ENCODE measurements around the gene BPI. TPM values are rescaled to one million over a fixed set of nuclear protein-coding genes. Genes with fewer than 3 reads are reported as not detected.

The BPI gene
- total RNA-seq, 2 experiments from 2014 or later, result not detected

DNA sequence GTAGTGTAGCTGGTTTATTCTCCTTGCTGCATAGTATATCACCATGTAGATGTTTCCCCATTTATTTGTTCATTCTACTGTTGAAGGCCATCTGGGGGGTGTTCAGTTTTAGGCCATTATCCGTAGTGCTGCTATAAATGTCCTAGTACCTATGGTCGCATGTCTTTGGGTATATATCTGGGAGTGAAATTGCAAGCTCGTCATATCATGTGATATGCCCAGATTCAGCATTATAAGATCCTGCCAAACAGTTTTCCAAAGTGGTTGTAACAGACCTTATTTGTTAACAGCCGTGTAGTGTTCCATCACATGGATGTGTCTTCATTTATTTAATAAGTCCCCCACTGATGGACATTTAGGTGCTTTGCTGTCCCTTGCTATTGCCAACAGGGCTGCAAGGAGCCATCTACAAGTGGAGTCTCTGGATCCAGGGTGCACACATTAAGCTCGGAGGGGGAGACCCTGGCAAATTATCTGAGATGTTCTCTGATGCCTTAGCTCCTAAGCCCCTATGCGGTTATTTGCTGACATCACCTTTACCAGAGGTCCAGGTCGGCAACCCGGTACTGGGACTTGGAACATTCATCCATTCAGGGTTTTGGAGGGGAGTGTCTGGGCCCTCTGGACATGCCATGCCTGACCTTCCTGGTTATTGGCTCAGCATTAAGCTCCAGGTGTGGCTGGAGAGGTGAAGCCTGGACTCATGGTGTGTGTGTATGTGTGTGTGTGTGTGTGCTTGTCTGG lies 59.2 kb downstream of the BPI start:
- Mint-ChIP-seq H3K9me3 (no peaks in the 10 kb centered on the region), H3K27me3 (peaks cover 2% of the 10 kb centered on the region), H3K36me3 (ENCODE audit: low read depth) (no peaks in the 10 kb centered on the region), H3K4me3 (no peak overlapping the region), H3K4me1 (ENCODE audit: low read depth) (no peaks in the 10 kb centered on the region), H3K27ac (no peak overlapping the region)
- no peak for ATAC-seq
- no peak for DNase-seq
- TF ChIP-seq, protein P1, sequence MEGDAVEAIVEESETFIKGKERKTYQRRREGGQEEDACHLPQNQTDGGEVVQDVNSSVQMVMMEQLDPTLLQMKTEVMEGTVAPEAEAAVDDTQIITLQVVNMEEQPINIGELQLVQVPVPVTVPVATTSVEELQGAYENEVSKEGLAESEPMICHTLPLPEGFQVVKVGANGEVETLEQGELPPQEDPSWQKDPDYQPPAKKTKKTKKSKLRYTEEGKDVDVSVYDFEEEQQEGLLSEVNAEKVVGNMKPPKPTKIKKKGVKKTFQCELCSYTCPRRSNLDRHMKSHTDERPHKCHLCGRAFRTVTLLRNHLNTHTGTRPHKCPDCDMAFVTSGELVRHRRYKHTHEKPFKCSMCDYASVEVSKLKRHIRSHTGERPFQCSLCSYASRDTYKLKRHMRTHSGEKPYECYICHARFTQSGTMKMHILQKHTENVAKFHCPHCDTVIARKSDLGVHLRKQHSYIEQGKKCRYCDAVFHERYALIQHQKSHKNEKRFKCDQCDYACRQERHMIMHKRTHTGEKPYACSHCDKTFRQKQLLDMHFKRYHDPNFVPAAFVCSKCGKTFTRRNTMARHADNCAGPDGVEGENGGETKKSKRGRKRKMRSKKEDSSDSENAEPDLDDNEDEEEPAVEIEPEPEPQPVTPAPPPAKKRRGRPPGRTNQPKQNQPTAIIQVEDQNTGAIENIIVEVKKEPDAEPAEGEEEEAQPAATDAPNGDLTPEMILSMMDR (IDR thresholded peaks at IDR 0.05), result no peak
- CTCF ChIA-PET, result no interaction called here
- intact Hi-C loops (cut with micrococcal nuclease), result no loop called here
- POLR2A ChIA-PET, result no interaction called here

GRCh38 chr20:38369389-38369788 lies 65.4 kb downstream of the BPI start:
- ChIA-PET POLR2A (no interaction called here), CTCF (interaction anchor here (0.7 kb wide), 1 partner anchor 136 kb away, joined by 4 read pairs; no protein-coding TSS in a partner anchor)
- H3K9me3 Mint-ChIP-seq, result no peaks in the 10 kb centered on the region
- no peak for ATAC-seq
- H3K27ac Mint-ChIP-seq, result no peak overlapping the region
- peaks cover 2% of the 10 kb centered on the region for H3K27me3 Mint-ChIP-seq
- DNase-seq, result no peak
- TF ChIP-seq, protein P1 (IDR thresholded peaks at IDR 0.05), result no peak
- no peaks in the 10 kb centered on the region for H3K36me3 Mint-ChIP-seq (ENCODE audit: low read depth)
- no peaks in the 10 kb centered on the region for H3K4me1 Mint-ChIP-seq (ENCODE audit: low read depth)
- no peak overlapping the region for H3K4me3 Mint-ChIP-seq
- intact Hi-C loops (cut with micrococcal nuclease), result no loop called here

DNA sequence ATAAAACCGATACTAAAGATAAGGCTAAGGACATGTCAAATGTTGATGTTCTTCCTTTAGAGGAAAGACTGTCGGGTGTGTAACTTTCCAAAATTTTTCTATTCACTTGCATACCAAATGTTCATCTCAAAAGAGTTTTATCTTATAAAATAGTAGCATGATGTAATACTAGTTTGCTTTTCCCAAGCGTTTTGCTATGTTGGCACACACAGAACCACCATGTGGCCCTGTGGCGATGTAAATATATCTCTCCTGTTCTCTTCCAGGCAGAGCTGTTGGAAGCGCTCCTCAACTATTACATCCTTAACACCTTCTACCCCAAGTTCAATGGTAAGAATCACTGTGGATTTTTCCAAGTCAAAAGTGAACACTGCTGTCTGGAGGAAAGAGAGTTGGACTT lies 68.8 kb downstream of the BPI start:
- no peak overlapping the region for H3K4me3 Mint-ChIP-seq
- POLR2A ChIA-PET, result no interaction called here
- DNase-seq, result no peak
- no peak overlapping the region for H3K27ac Mint-ChIP-seq
- ATAC-seq, result no peak
- TF ChIP-seq, protein P1 (IDR thresholded peaks at IDR 0.05), result no peak
- no peaks in the 10 kb centered on the region for H3K27me3 Mint-ChIP-seq
- H3K36me3 Mint-ChIP-seq (ENCODE audit: low read depth), result no peaks in the 10 kb centered on the region
- no peaks in the 10 kb centered on the region for H3K4me1 Mint-ChIP-seq (ENCODE audit: low read depth)
- no peaks in the 10 kb centered on the region for H3K9me3 Mint-ChIP-seq
- CTCF ChIA-PET, result no interaction called here
- intact Hi-C loops (cut with micrococcal nuclease), result no loop called here

- ATAC-seq, result no peak
- intact Hi-C loops (cut with micrococcal nuclease), result no loop called here
- POLR2A ChIA-PET, result no interaction called here
- Mint-ChIP-seq H3K36me3 (ENCODE audit: low read depth) (no peaks in the 10 kb centered on the region), H3K9me3 (no peaks in the 10 kb centered on the region), H3K4me3 (no peak overlapping the region), H3K27me3 (no peaks in the 10 kb centered on the region), H3K27ac (no peak overlapping the region), H3K4me1 (ENCODE audit: low read depth) (no peaks in the 10 kb centered on the region)
- TF ChIP-seq, protein P1 (IDR thresholded peaks at IDR 0.05), result no peak
- CTCF ChIA-PET, result no interaction called here
- no peak for DNase-seq
These were observed 69.4 kb downstream of the BPI start for GRCh38 chr20:38373231-38373867.

- TF ChIP-seq, protein P1 (IDR thresholded peaks at IDR 0.05), result no peak
- ChIA-PET CTCF (no interaction called here), POLR2A (no interaction called here)
- ATAC-seq, result no peak
- Mint-ChIP-seq H3K27ac (no peak overlapping the region), H3K4me3 (no peak overlapping the region), H3K4me1 (ENCODE audit: low read depth) (no peaks in the 10 kb centered on the region), H3K9me3 (no peaks in the 10 kb centered on the region), H3K27me3 (no peaks in the 10 kb centered on the region), H3K36me3 (ENCODE audit: low read depth) (no peaks in the 10 kb centered on the region)
- intact Hi-C loops (cut with micrococcal nuclease), result no loop called here
- no peak for DNase-seq
These were observed 69.9 kb downstream of the BPI start for GRCh38 chr20:38373898-38374297.
